Measurements from ENCODE around the gene SCAF1. TPM values are rescaled to one million over a fixed set of nuclear protein-coding genes. Genes with fewer than 3 reads are reported as not detected.

The SCAF1 gene
- total and polyA plus RNA-seq, 10 of the 15 experiments (the other 5 are each of a cell fraction or from before 2014, with no cell fraction given): 0.18 to 77.0 (median 5.3) TPM

DNA sequence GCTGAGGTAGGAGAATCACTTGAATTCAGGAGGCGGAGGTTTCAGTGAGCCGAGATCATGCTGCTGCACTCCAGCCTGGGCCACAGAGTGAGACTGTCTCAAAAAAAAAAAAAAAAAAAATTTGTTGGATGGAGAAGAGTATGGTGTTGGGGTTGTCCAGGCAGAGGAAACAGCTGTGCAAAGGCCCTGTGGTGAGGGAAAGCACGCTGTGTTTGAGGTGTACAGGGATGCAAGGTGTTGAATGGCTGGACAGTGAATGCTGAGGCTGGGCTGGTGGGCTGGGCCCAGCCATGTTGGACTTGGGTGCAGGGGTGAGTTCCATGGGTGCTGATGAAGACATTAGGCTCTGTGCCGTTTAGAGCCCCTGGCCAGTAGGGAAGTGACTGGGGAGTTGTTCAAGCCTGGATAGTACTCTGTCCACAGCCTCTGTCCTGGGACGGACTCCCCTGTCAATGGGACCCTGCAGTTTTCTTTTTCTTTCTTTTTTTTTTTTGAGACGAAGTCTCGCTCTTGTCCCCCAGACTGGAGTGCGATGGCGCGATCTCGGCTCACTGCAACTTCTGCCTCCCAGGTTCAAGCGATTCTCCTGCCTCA is 32.4 kb upstream of the SCAF1 start (continued):
- TF ChIP-seq, protein P1, sequence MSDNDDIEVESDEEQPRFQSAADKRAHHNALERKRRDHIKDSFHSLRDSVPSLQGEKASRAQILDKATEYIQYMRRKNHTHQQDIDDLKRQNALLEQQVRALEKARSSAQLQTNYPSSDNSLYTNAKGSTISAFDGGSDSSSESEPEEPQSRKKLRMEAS (IDR thresholded peaks at IDR 0.05; ENCODE audit: low read depth, low read length): no peak
- TF ChIP-seq, protein P2, sequence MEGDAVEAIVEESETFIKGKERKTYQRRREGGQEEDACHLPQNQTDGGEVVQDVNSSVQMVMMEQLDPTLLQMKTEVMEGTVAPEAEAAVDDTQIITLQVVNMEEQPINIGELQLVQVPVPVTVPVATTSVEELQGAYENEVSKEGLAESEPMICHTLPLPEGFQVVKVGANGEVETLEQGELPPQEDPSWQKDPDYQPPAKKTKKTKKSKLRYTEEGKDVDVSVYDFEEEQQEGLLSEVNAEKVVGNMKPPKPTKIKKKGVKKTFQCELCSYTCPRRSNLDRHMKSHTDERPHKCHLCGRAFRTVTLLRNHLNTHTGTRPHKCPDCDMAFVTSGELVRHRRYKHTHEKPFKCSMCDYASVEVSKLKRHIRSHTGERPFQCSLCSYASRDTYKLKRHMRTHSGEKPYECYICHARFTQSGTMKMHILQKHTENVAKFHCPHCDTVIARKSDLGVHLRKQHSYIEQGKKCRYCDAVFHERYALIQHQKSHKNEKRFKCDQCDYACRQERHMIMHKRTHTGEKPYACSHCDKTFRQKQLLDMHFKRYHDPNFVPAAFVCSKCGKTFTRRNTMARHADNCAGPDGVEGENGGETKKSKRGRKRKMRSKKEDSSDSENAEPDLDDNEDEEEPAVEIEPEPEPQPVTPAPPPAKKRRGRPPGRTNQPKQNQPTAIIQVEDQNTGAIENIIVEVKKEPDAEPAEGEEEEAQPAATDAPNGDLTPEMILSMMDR (IDR thresholded peaks at IDR 0.05 in 2 of 3, conservative IDR thresholded peaks at IDR 0.05 in 1 of 3; ENCODE audit: control insufficient read depth in 2 of 3, extremely low read depth in 1 of 3, insufficient read depth in 1 of 3, low read depth in 3 of 3, low read length in 3 of 3): no peak
- TF ChIP-seq POLR2AphosphoS2 (IDR thresholded peaks at IDR 0.05; ENCODE audit: low read depth, low read length): no peak
- TF ChIP-seq PAX8 (IDR thresholded peaks at IDR 0.05): no peak
- TF ChIP-seq, protein P3, sequence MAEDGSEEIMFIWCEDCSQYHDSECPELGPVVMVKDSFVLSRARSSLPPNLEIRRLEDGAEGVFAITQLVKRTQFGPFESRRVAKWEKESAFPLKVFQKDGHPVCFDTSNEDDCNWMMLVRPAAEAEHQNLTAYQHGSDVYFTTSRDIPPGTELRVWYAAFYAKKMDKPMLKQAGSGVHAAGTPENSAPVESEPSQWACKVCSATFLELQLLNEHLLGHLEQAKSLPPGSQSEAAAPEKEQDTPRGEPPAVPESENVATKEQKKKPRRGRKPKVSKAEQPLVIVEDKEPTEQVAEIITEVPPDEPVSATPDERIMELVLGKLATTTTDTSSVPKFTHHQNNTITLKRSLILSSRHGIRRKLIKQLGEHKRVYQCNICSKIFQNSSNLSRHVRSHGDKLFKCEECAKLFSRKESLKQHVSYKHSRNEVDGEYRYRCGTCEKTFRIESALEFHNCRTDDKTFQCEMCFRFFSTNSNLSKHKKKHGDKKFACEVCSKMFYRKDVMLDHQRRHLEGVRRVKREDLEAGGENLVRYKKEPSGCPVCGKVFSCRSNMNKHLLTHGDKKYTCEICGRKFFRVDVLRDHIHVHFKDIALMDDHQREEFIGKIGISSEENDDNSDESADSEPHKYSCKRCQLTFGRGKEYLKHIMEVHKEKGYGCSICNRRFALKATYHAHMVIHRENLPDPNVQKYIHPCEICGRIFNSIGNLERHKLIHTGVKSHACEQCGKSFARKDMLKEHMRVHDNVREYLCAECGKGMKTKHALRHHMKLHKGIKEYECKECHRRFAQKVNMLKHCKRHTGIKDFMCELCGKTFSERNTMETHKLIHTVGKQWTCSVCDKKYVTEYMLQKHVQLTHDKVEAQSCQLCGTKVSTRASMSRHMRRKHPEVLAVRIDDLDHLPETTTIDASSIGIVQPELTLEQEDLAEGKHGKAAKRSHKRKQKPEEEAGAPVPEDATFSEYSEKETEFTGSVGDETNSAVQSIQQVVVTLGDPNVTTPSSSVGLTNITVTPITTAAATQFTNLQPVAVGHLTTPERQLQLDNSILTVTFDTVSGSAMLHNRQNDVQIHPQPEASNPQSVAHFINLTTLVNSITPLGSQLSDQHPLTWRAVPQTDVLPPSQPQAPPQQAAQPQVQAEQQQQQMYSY (CRISPR knock-in tag; IDR thresholded peaks at IDR 0.05): no peak
- TF ChIP-seq, protein P4, sequence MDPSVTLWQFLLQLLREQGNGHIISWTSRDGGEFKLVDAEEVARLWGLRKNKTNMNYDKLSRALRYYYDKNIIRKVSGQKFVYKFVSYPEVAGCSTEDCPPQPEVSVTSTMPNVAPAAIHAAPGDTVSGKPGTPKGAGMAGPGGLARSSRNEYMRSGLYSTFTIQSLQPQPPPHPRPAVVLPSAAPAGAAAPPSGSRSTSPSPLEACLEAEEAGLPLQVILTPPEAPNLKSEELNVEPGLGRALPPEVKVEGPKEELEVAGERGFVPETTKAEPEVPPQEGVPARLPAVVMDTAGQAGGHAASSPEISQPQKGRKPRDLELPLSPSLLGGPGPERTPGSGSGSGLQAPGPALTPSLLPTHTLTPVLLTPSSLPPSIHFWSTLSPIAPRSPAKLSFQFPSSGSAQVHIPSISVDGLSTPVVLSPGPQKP (IDR thresholded peaks at IDR 0.05; ENCODE audit: low read depth, low read length): no peak
- TF ChIP-seq SMARCA5 (IDR thresholded peaks at IDR 0.05): no peak
